ENCODE data around the gene FAM120AOS. TPM values are rescaled to one million over a fixed set of nuclear protein-coding genes. Genes with fewer than 3 reads are reported as not detected.

FAM120AOS gene
- total and polyA plus RNA-seq, 2 of the 4 experiments (the other 2 are of a cell fraction), result 22.7 to 24.7 TPM

DNA sequence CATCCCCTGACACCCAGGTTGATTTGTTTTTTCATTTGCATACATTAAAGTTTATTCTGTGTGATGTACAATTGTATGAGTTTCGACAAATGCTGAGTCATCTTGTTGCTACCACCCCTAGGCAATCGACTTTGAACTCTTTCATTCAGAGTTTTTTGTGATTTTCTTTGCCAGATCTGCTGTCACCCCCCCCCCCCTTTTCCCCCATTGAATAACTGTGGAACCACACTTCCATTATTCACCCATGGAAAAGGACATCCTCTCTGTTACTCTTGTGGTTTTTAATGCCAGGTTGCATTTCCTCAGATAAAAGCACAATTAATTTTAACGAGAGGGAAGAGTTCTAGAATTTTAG, 13.7 kb upstream of the FAM120AOS start:
- Histone ChIP-seq H2AK9ac (replicated peaks; ENCODE audit: low read depth, low read length, poor library complexity) (no peak overlapping the region), H3K27ac (ENCODE audit: insufficient read depth, low read length) (no peak overlapping the region), H3K56ac (ENCODE audit: extremely low read depth, insufficient read depth, low read length) (no peak overlapping the region), H3K4me3 (ENCODE audit: insufficient read depth, low read depth, low read length) (no peak overlapping the region), H2AK5ac (ENCODE audit: low read depth, low read length) (no peak overlapping the region), H4K8ac (ENCODE audit: low read depth in 2 of 2, low read length in 2 of 2) (no peak overlapping the region), H3K27me3 (ENCODE audit: control insufficient read depth, insufficient read depth, low read length) (no peaks in the 10 kb centered on the region), H3K14ac (replicated peaks; ENCODE audit: low read depth, low read length) (no peak overlapping the region; the same call in 1 of the 2 replicates), H2BK20ac (ENCODE audit: low read depth, low read length) (no peak overlapping the region), H4K91ac (ENCODE audit: insufficient read depth, low read depth, low read length) (no peak overlapping the region), H3K9me3 (ENCODE audit: control insufficient read depth, insufficient read depth, low read length) (no peaks in the 10 kb centered on the region), H3K9me1 (ENCODE audit: insufficient read depth, low read length) (peaks cover 22% of the 10 kb centered on the region), H3K4me1 (ENCODE audit: control insufficient read depth, insufficient read depth, low read length) (peaks cover 17% of the 10 kb centered on the region), H2BK5ac (ENCODE audit: low read depth, low read length, poor library complexity, severe bottlenecking) (no peak overlapping the region), H4K20me1 (ENCODE audit: insufficient read depth, low read length) (peaks cover 73% of the 10 kb centered on the region), H2BK15ac (ENCODE audit: low read depth, low read length) (no peak overlapping the region), H3K9ac (ENCODE audit: low read depth, low read length) (no peak overlapping the region), H3K79me1 (ENCODE audit: low read depth in 1 of 2, low read length in 2 of 2) (peaks cover 21 to 65% of the 10 kb centered on the region in 2 experiments), H3K4me2 (ENCODE audit: low read depth, low read length) (no peak overlapping the region), H4K5ac (ENCODE audit: low read depth, low read length) (peak overlapping the region; percentile 42; the same call in 1 of the 2 replicates), H3K4ac (ENCODE audit: low read depth, low read length) (no peak overlapping the region), H2BK120ac (ENCODE audit: low read depth, low read length) (no peak overlapping the region), H3K23ac (ENCODE audit: low read depth, low read length) (no peak overlapping the region), H3K18ac (ENCODE audit: low read depth, low read length) (no peak overlapping the region), H3K36me3 (ENCODE audit: control insufficient read depth, insufficient read depth, low read length) (peaks cover 2% of the 10 kb centered on the region; the same call in 1 of the 2 replicates), H2AFZ (replicated peaks; ENCODE audit: low read length, poor library complexity) (no peak overlapping the region)
- TF ChIP-seq NFE2L2 (IDR thresholded peaks at IDR 0.05; ENCODE audit: low read depth, low read length) (peak; percentile 96), CHD1 (IDR thresholded peaks at IDR 0.05; ENCODE audit: low read depth, low read length) (no peak), MAFK (IDR thresholded peaks at IDR 0.05; ENCODE audit: low read depth, low read length) (peak; percentile 93), MAZ (IDR thresholded peaks at IDR 0.05; ENCODE audit: borderline replicate concordance, low read depth, low read length) (no peak)
- no CpG with 5 or more reads among the region's 3 CpGs for WGBS, 2 experiments (ENCODE audit: extremely low coverage in 2 of 2, insufficient read length in 1 of 2)
- no peak for ATAC-seq (ENCODE audit: low read depth)
- no TSS peak for BruUV-seq (replicated peaks)
- intact Hi-C loops (cut with micrococcal nuclease), result no loop called here
- DNase-seq, result no peak
- ChIA-PET CTCF (no interaction called here), POLR2A (ENCODE audit: unreplicated experiment) (no interaction called here)
- in situ Hi-C loops (cut with MboI; ENCODE audit: low sequenced_read_pairs), result loop anchor here (25.0 kb wide), 1 partner anchor 695 kb away; no protein-coding TSS in a partner anchor
- dilution Hi-C loops (cut with HindIII; ENCODE audit: low sequenced_read_pairs, unreplicated experiment), result loop anchor here (10.0 kb wide), 1 partner anchor 98 kb away; no protein-coding TSS in a partner anchor

Data from IMR-90 (cell line).